T1000 (cell line): Measurements from ENCODE around the gene ADAM30.
"Not testable (repeated sequence)": the region's sequence is repeated elsewhere in the genome, so short reads cannot be mapped to it uniquely, and the experiment has no call there.

Experiments used
- DNase-seq: peaks from one replicate; lab custom pipeline; 2025; ENCODE audit warnings: mixed read lengths; lab: John Stamatoyannopoulos, UW

Gene ADAM30

GRCh38 chr1:119873135-119874015, 22.9 kb downstream of the ADAM30 start:
- no peak for DNase-seq

DNA sequence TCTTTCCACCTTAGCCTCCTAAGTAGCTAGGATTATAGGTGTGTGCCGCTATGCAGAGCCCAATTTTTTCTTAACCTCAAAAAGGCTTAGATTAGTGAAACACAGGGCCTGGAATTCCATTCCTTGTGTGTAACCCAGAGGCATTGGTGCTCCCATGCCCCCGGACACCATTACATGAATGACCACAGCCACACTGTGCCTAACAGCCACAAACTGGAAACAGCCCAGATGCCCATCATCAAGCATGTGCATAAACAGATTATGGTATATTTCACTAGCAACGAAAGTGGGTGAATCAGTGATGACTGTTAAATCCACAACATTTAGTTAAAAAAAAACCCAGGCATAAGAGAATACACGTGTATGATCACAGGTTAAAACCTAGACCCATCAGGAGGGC, 24.4 kb downstream of the ADAM30 start:
- DNase-seq, result no peak

GRCh38 chr1:119870917-119871596, 25.3 kb downstream of the ADAM30 start:
- peak; percentile 77 for DNase-seq

DNA sequence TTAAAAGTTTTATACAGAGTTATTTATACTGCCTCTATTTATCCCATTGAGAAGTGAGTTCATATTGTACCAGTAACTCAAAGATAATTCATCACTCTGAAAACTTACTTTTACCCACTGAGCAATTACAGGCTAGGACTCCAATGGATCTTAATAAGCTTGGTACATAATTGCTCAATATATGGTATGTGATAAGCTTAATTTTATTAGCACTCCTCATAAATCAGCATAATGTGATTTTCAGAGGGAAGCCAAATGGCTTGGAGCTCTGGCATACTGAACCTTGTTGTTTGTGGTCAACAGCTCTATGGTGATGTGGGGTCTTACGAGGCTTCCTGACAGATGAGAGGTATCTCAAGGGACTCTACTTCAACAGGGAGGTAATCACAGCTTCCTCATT, 26.3 kb downstream of the ADAM30 start:
- DNase-seq, result no peak

- no peak for DNase-seq
These were observed 28.1 kb downstream of the ADAM30 start for GRCh38 chr1:119868176-119868575.

- DNase-seq, result no peak
These were observed 29.9 kb downstream of the ADAM30 start for GRCh38 chr1:119866451-119866850.

GRCh38 chr1:119865627-119866026, 30.7 kb downstream of the ADAM30 start:
- no peak for DNase-seq

- no peak for DNase-seq
These were observed 34.0 kb downstream of the ADAM30 start for GRCh38 chr1:119862276-119862675.

- DNase-seq, result no peak
These were observed 34.8 kb downstream of the ADAM30 start for GRCh38 chr1:119861547-119861946.

- DNase-seq, result no peak
These were observed 36.7 kb downstream of the ADAM30 start for GRCh38 chr1:119859647-119860046.

DNA sequence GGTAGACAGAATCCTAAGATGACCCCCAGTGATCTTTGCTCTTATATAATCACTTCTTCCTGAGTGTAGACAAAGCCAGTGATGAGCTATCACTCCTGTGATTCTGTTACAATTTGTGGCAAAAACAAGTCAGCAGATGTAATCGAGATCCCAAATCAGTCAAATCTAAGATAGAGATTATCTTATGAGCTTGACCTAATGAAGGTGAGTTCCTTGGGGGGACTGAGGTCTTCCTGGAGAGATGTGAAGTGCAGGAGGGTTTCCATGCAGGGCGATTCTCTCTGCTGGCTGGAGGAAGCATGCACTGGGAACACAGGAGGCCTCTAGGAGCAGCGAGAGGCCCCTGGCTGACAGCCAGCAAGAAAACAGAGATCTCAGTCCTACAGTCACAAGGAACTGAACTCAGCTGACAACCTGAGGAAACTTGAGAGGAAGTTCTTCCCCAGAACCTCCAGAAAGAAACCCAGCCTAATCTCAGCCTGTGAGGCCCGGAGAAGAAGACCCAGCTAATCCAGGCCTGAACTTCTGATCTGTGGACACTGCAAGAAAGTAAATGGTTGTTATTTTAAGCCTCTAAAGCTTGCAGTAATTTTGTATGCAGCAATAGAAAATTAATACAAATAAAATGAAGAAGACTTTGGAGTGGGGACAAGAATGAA, 37.6 kb downstream of the ADAM30 start:
- DNase-seq, result not testable (repeated sequence)

DNA sequence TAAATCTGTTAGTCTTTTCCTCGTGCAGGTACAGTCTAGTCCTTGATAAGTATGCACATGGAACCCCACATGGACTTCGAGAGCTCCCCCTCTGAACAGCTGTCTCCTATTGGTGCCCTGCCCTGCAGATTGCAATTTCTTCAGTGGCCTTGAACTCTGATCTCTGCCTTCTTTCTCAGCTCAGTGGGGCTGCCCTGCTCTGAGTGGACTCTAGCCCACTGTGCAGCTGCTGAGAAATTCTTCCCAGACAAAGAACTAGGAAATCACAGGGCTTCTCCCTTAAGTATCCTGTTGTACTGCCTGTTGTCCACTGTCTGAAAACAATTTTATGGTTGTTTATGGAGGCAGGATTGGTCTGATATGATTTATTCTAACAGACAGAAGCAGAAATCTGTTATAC, 38.2 kb downstream of the ADAM30 start:
- no peak for DNase-seq

GRCh38 chr1:119853155-119853554, 43.2 kb downstream of the ADAM30 start:
- DNase-seq, result no peak

- not testable (repeated sequence) for DNase-seq
These were observed 52.1 kb downstream of the ADAM30 start for GRCh38 chr1:119844206-119844605.
